Measurements from ENCODE around the gene PACSIN2. TPM values are rescaled to one million over a fixed set of nuclear protein-coding genes. Genes with fewer than 3 reads are reported as not detected.

PACSIN2 gene
- total and polyA plus RNA-seq, 10 of the 15 experiments (the other 5 are each of a cell fraction or from before 2014, with no cell fraction given): 0.93 to 78.7 (median 46.8) TPM

GRCh38 chr22:42969348-42969975 lies 45.5 kb downstream of the PACSIN2 start:
- DNase-seq (ENCODE audit: low read depth, low spot score): no peak
- no peak for ATAC-seq
- CTCF ChIA-PET: interaction anchor here (0.7 to 1.7 kb wide), 8 partner anchors 12 to 303 kb away, joined by 3 to 8 read pairs (median 4); no protein-coding TSS in a partner anchor
- 94% methylated on average over 12 of the region's 12 CpGs for WGBS (ENCODE audit: insufficient coverage, insufficient replicate concordance, low lambda C conversion rate, missing lambda C conversion rate)
- Histone ChIP-seq H3K27ac (ENCODE audit: control insufficient read depth, insufficient read depth) (no peak overlapping the region), H3K79me2 (ENCODE audit: control insufficient read depth, insufficient read depth, low read length) (peaks cover 62% of the 10 kb centered on the region), H3K36me3 (ENCODE audit: control insufficient read depth in 2 of 2, insufficient read depth in 2 of 2, low read length in 1 of 2) (peaks cover 2 to 8% of the 10 kb centered on the region in 2 experiments; a peak in 3 of 4 replicates), H3K27me3 (replicated peaks in 1 of 2; ENCODE audit: control insufficient read depth in 2 of 2, insufficient read depth in 2 of 2, low read length in 1 of 2) (no peaks in the 10 kb centered on the region), H3K4me2 (ENCODE audit: control insufficient read depth, insufficient read depth) (no peak overlapping the region), H3K9ac (ENCODE audit: control insufficient read depth, insufficient read depth, low read length) (no peak overlapping the region), H4K20me1 (ENCODE audit: control insufficient read depth, insufficient read depth) (no peaks in the 10 kb centered on the region; the same call in 1 of the 2 replicates), H3K4me3 (no peak overlapping the region), H2AFZ (ENCODE audit: control insufficient read depth, low read depth, low read length) (no peak overlapping the region), H3K9me3 (replicated peaks; ENCODE audit: control insufficient read depth, insufficient read depth, low read length) (no peaks in the 10 kb centered on the region), H3K4me1 (ENCODE audit: control insufficient read depth, insufficient read depth, low read length) (peaks cover 27% of the 10 kb centered on the region)
- in situ Hi-C loops (cut with MboI): no loop called here
- TF ChIP-seq SREBF1 (IDR thresholded peaks at IDR 0.05; ENCODE audit: low read length) (no peak), CHD2 (IDR thresholded peaks at IDR 0.05; ENCODE audit: borderline replicate concordance, low read depth, low read length) (no peak), DPF2 (IDR thresholded peaks at IDR 0.05) (no peak), PKNOX1 (IDR thresholded peaks at IDR 0.05) (peak; percentile 75)
- POLR2A ChIA-PET: no interaction called here
- RAD21 ChIA-PET (ENCODE audit: unreplicated experiment): interaction anchor here (0.6 to 6.0 kb wide), 6 partner anchors 32 to 179 kb away, joined by 3 to 38 read pairs (median 5); no protein-coding TSS in a partner anchor
- SMC1A ChIA-PET (ENCODE audit: uncharacterized antibody, unreplicated experiment): interaction anchor here (1.2 to 2.6 kb wide), 3 partner anchors 15 to 102 kb away, joined by 3 to 10 read pairs (median 5); no protein-coding TSS in a partner anchor
- intact Hi-C loops (cut with micrococcal nuclease; ENCODE audit: unreplicated experiment): no loop called here
- FAIRE-seq: no peak
- no TSS peak for BruUV-seq (replicated peaks)

GRCh38 chr22:42967933-42968332 lies 47.0 kb downstream of the PACSIN2 start:
- no peak overlapping the region for H3K4me2 ChIP-seq (ENCODE audit: control insufficient read depth, insufficient read depth)
- no peak overlapping the region for H3K9ac ChIP-seq (ENCODE audit: control insufficient read depth, insufficient read depth, low read length)
- WGBS (ENCODE audit: insufficient coverage, insufficient replicate concordance, low lambda C conversion rate, missing lambda C conversion rate): 92% methylated on average over 8 of the region's 8 CpGs
- DNase-seq (ENCODE audit: low read depth, low spot score) (no peak), ATAC-seq (peak; percentile 82), FAIRE-seq (no peak)
- H3K9me3 ChIP-seq (replicated peaks; ENCODE audit: control insufficient read depth, insufficient read depth, low read length): no peaks in the 10 kb centered on the region
- ChIA-PET CTCF (interaction anchor here (0.7 to 3.0 kb wide), 8 partner anchors 8 to 133 kb away, joined by 3 to 22 read pairs (median 4); no protein-coding TSS in a partner anchor), POLR2A (no interaction called here), RAD21 (ENCODE audit: unreplicated experiment) (interaction anchor here (0.5 to 6.0 kb wide), 14 partner anchors 23 to 122 kb away, joined by 3 to 38 read pairs (median 4); no protein-coding TSS in a partner anchor), SMC1A (ENCODE audit: uncharacterized antibody, unreplicated experiment) (interaction anchor here (0.7 to 4.2 kb wide), 11 partner anchors 10 to 141 kb away, joined by 3 to 20 read pairs (median 3); no protein-coding TSS in a partner anchor)
- H4K20me1 ChIP-seq (ENCODE audit: control insufficient read depth, insufficient read depth): no peaks in the 10 kb centered on the region; the same call in 1 of the 2 replicates
- in situ Hi-C loops (cut with MboI) (no loop called here), intact Hi-C loops (cut with micrococcal nuclease; ENCODE audit: unreplicated experiment) (loop anchor here (2.0 kb wide), 1 partner anchor 35 kb away; no protein-coding TSS in a partner anchor)
- H3K27me3 ChIP-seq (replicated peaks in 1 of 2; ENCODE audit: control insufficient read depth in 2 of 2, insufficient read depth in 2 of 2, low read length in 1 of 2): no peaks in the 10 kb centered on the region
- no peak overlapping the region for H2AFZ ChIP-seq (ENCODE audit: control insufficient read depth, low read depth, low read length)
- H3K27ac ChIP-seq (ENCODE audit: control insufficient read depth, insufficient read depth): no peak overlapping the region
- BruUV-seq (replicated peaks): no TSS peak
- peaks cover 4 to 12% of the 10 kb centered on the region in 2 experiments; a peak in 3 of 4 replicates for H3K36me3 ChIP-seq (ENCODE audit: control insufficient read depth in 2 of 2, insufficient read depth in 2 of 2, low read length in 1 of 2)
- peaks cover 24% of the 10 kb centered on the region for H3K4me1 ChIP-seq (ENCODE audit: control insufficient read depth, insufficient read depth, low read length)
- H3K79me2 ChIP-seq (ENCODE audit: control insufficient read depth, insufficient read depth, low read length): peaks cover 60% of the 10 kb centered on the region
- H3K4me3 ChIP-seq: no peak overlapping the region
- no peak for TF ChIP-seq PBX3 (IDR thresholded peaks at IDR 0.05; ENCODE audit: insufficient replicate concordance, low read depth, low read length)
- TF ChIP-seq POLR2AphosphoS5 (IDR thresholded peaks at IDR 0.05; ENCODE audit: low read length): no peak
- no peak for TF ChIP-seq POLR2AphosphoS2 (IDR thresholded peaks at IDR 0.05; ENCODE audit: low read depth, low read length)
- no peak for TF ChIP-seq LARP7 (IDR thresholded peaks at IDR 0.05)
- no peak for TF ChIP-seq SUZ12 (IDR thresholded peaks at IDR 0.05; ENCODE audit: unreplicated experiment)
- TF ChIP-seq JUND (IDR thresholded peaks at IDR 0.05; ENCODE audit: low read depth, low read length): no peak
- TF ChIP-seq NRF1 (conservative IDR thresholded peaks at IDR 0.05; ENCODE audit: low read depth, low read length): no peak
- no peak for TF ChIP-seq TCF7 (IDR thresholded peaks at IDR 0.05; ENCODE audit: borderline replicate concordance)
- no peak for TF ChIP-seq IRF3 (IDR thresholded peaks at IDR 0.05)
- peak; percentile 56 for TF ChIP-seq RAD21 (IDR thresholded peaks at IDR 0.05; ENCODE audit: insufficient read depth, low read depth, low read length)

All from GM12878 (cell line).